H9 (cell line): ENCODE data around the gene ITPR3. TPM values are rescaled to one million over a fixed set of nuclear protein-coding genes. Genes with fewer than 3 reads are reported as not detected.

Experiments used
- DNase-seq: peaks from one replicate; pipeline ENCODE4 v3.0.0-alpha.2; 2017
- H2AFZ ChIP-seq: one replicate; pipeline ENCODE4 v1.6.1; 2013; ENCODE audit warnings: mild to moderate bottlenecking, low read length, control low read depth, moderate library complexity
- H2AK5ac ChIP-seq: 2 replicates; pipeline ENCODE4 v1.6.1; 2013; ENCODE audit warnings: low read length, control low read depth, mixed read lengths; ENCODE audit not compliant: insufficient read length
- H2BK120ac ChIP-seq: one replicate; pipeline ENCODE4 v1.6.1; 2013; ENCODE audit warnings: low read depth, mild to moderate bottlenecking, low read length, control low read depth, inconsistent platforms; ENCODE audit not compliant: poor library complexity, severe bottlenecking
- H2BK12ac ChIP-seq: 2 replicates; pipeline ENCODE4 v1.6.1; 2013; ENCODE audit warnings: low read length, control low read depth, mixed read lengths, low read depth; ENCODE audit not compliant: insufficient read length
- H2BK15ac ChIP-seq: 2 replicates; pipeline ENCODE4 v1.6.1; 2013; ENCODE audit warnings: low read depth, low read length, control low read depth
- H2BK20ac ChIP-seq: one replicate; pipeline ENCODE4 v1.6.1; 2013; ENCODE audit warnings: low read depth, mild to moderate bottlenecking, low read length, control low read depth, inconsistent platforms; ENCODE audit not compliant: poor library complexity, severe bottlenecking
- H2BK5ac ChIP-seq: 2 replicates; pipeline ENCODE4 v1.6.1; 2013; ENCODE audit warnings: low read length, control low read depth, mixed read lengths; ENCODE audit not compliant: insufficient read length
- H3K14ac ChIP-seq: 2 replicates; pipeline ENCODE4 v1.6.1; 2013; ENCODE audit warnings: low read length, control low read depth; ENCODE audit not compliant: insufficient read depth
- H3K18ac ChIP-seq: 2 replicates; pipeline ENCODE4 v1.6.1; 2013; ENCODE audit warnings: low read depth, mild to moderate bottlenecking, mixed read lengths, low read length, control low read depth; ENCODE audit not compliant: insufficient read length
- H3K23ac ChIP-seq: 2 replicates; pipeline ENCODE4 v1.6.1; 2013; ENCODE audit warnings: low read length, control low read depth, mixed read lengths, low read depth; ENCODE audit not compliant: insufficient read length
- H3K23me2 ChIP-seq: 2 replicates; pipeline ENCODE4 v1.6.1; 2013; ENCODE audit warnings: low read depth, mild to moderate bottlenecking, mixed read lengths, low read length, control low read depth; ENCODE audit not compliant: insufficient read length, poor library complexity, severe bottlenecking
- H3K27ac ChIP-seq: 2 replicates; pipeline ENCODE4 v1.5.1; 2013; ENCODE audit warnings: low read length, control low read depth, mixed read lengths, low read depth; ENCODE audit not compliant: insufficient read length
- H3K27me3 ChIP-seq: 2 replicates; pipeline ENCODE4 v1.6.1; 2013; ENCODE audit warnings: low read length, control low read depth, inconsistent platforms; ENCODE audit not compliant: insufficient read depth
- H3K4ac ChIP-seq: 2 replicates; pipeline ENCODE4 v1.6.1; 2013; ENCODE audit warnings: low read depth, mild to moderate bottlenecking, control low read depth, inconsistent platforms, low read length, moderate library complexity
- H3K4me1 ChIP-seq: 2 replicates; pipeline ENCODE4 v1.6.1; 2013; ENCODE audit warnings: low read length, control low read depth, inconsistent platforms; ENCODE audit not compliant: insufficient read depth
- H3K4me2 ChIP-seq: 2 replicates; pipeline ENCODE4 v1.6.1; 2013; ENCODE audit warnings: low read length, control low read depth, mixed read lengths; ENCODE audit not compliant: insufficient read length, insufficient read depth
- H3K56ac ChIP-seq: 2 replicates; pipeline ENCODE4 v1.6.1; 2013; ENCODE audit warnings: low read depth, mild to moderate bottlenecking, mixed read lengths, low read length, control low read depth; ENCODE audit not compliant: insufficient read length
- H3K79me1 ChIP-seq: 2 replicates; pipeline ENCODE4 v1.6.1; 2013; ENCODE audit warnings: low read depth, mild to moderate bottlenecking, moderate library complexity, low read length, control low read depth, inconsistent platforms; ENCODE audit not compliant: insufficient read depth, poor library complexity, severe bottlenecking
- H3K79me2 ChIP-seq: 2 replicates; pipeline ENCODE4 v1.6.1; 2013; ENCODE audit warnings: low read length, control low read depth, inconsistent platforms; ENCODE audit not compliant: insufficient read depth
- H3K9ac ChIP-seq: 2 replicates; pipeline ENCODE4 v1.6.1; 2013; ENCODE audit warnings: low read length, control low read depth, mixed read lengths; ENCODE audit not compliant: insufficient read length; ENCODE audit errors: extremely low read depth
- H3K9me3 ChIP-seq: one replicate; pipeline ENCODE4 v1.6.1; 2013; ENCODE audit warnings: low read depth, low read length, inconsistent platforms; ENCODE audit not compliant: control insufficient read depth
- H3T11ph ChIP-seq: one replicate; pipeline ENCODE4 v1.6.1; 2013; ENCODE audit warnings: mild to moderate bottlenecking, low read length, control low read depth, inconsistent platforms
- H4K20me1 ChIP-seq: one replicate; pipeline ENCODE4 v1.6.1; 2013; ENCODE audit not compliant: control insufficient read depth, insufficient read length, insufficient read depth
- H4K5ac ChIP-seq: 2 replicates; pipeline ENCODE4 v1.6.1; 2013; ENCODE audit warnings: low read depth, mild to moderate bottlenecking, mixed read lengths, low read length, control low read depth; ENCODE audit not compliant: insufficient read length
- H4K8ac ChIP-seq: replicated peaks from 2 replicates; pipeline ENCODE4 v1.6.1; 2013; ENCODE audit warnings: low read length, control low read depth, mixed read lengths, low read depth; ENCODE audit not compliant: insufficient read length
- H4K91ac ChIP-seq: 2 replicates; pipeline ENCODE4 v1.6.1; 2013; ENCODE audit warnings: low read depth, mild to moderate bottlenecking, moderate library complexity, mixed read lengths, low read length, control low read depth; ENCODE audit not compliant: insufficient read length
- H3K27ac Mint-ChIP-seq, 3 experiments: 2 replicates in 2 of 3; 3 replicates in 1 of 3; pipeline ENCODE4 v1.8.0; 2020 to 2021; ENCODE audit warnings: mixed read lengths in 3 of 3, mild to moderate bottlenecking in 1 of 3, moderate library complexity in 1 of 3
- H3K27me3 Mint-ChIP-seq: 2 replicates; pipeline ENCODE4 v1.8.0; 2021; ENCODE audit warnings: low read depth, mild to moderate bottlenecking, moderate library complexity, mixed read lengths
- H3K36me3 Mint-ChIP-seq, 3 experiments: 2 replicates in 2 of 3; 3 replicates in 1 of 3; pipeline ENCODE4 v1.8.0; 2020 to 2021; ENCODE audit warnings: low read depth in 3 of 3, mixed read lengths in 3 of 3; ENCODE audit not compliant: insufficient read depth in 1 of 3
- H3K4me1 Mint-ChIP-seq, 2 experiments: 2 replicates each; pipeline ENCODE4 v1.8.0; 2020; ENCODE audit warnings: mixed read lengths in 2 of 2
- H3K4me3 Mint-ChIP-seq, 2 experiments: 2 replicates in 1 of 2; 3 replicates in 1 of 2; pipeline ENCODE4 v1.8.0; 2020 to 2021; ENCODE audit warnings: mild to moderate bottlenecking in 2 of 2, mixed read lengths in 2 of 2, moderate library complexity in 1 of 2
- H3K9me3 Mint-ChIP-seq, 2 experiments: 2 replicates in 1 of 2; 3 replicates in 1 of 2; pipeline ENCODE4 v1.8.0; 2020; ENCODE audit warnings: mild to moderate bottlenecking in 2 of 2, mixed read lengths in 2 of 2, moderate library complexity in 1 of 2
- WGBS: extraction: QIAGEN DNeasy Blood & Tissue Kit; methylation state at CpG from one replicate; pipeline ENCODE4 v1.1.7; 2013; ENCODE audit warnings: missing lambda C conversion rate, low lambda C conversion rate, mixed read lengths; ENCODE audit not compliant: insufficient read length; ENCODE audit errors: extremely low coverage; 5-methylcytosine and 5-hydroxymethylcytosine counted together
- total RNA-seq: library from RNA; stranded (reverse); gene quantifications from 2 replicates; pipeline ENCODE4 v1.2.1, GENCODE V29; 2021
- TF ChIP-seq, protein P1 (sequence below): fragments of 200-600 bp; sonication (generic); conservative IDR thresholded peaks from 3 replicates; pipeline ENCODE4 v1.8.0; 2021; ENCODE audit warnings: antibody characterized with exemption, mild to moderate bottlenecking

The ITPR3 gene
- total RNA-seq, 1 experiment from 2014 or later, result 40.3 TPM

DNA sequence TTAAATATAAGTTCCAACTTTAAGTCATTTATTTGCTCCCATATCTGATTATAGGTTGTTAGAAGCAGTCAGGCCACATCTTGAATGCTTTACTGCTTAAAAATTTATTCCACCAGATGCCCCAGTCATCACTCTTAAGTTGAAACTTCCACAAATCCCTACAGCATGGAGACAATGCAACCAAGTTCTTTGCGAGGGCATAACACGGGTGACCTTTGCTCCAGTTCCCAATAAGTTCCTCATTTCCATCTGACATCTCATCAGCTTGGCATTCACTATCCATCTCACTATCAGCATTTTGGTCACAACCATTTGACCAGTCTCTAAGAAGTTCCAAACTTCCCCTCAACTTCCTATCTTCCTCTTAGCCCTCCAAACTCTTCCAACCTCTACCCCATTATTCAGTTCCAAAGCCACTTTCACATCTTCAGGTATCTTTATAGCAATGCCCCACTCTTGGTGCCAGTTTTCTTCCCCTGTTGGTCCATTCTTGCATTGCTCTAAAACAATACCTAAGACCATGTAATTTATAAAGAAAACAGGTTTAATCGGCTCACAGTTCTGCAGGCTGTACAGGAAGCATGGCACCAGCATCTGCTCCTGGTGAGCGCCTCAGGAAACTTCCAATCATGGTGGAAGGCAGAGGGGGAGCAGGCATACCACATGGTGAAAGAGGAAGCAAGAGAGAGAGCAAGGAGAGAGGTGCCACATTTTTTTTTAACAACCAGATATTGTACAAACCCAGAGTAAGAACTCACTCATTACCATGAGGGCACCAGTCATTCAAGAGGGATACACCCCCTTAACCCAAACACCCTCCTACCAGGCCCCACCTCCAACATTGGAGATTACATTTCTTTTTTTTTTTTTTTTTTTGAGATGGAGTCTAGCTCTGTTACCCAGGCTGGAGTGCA, 15.9 kb upstream of the ITPR3 start:
- peaks cover 14% of the 10 kb centered on the region for H3K27me3 Mint-ChIP-seq

More for the DNA sequence above, 15.9 kb upstream of the ITPR3 start:
- H3K9me3 Mint-ChIP-seq, result peaks cover 7 to 8% of the 10 kb centered on the region in 2 experiments
- peaks cover 0 to 7% (median 5%) of the 10 kb centered on the region in 3 experiments; a peak in 3 of 7 replicates for H3K36me3 Mint-ChIP-seq
- Histone ChIP-seq H4K5ac (no peak overlapping the region), H3K79me2 (no peaks in the 10 kb centered on the region), H3K27ac (no peak overlapping the region), H2AK5ac (no peak overlapping the region), H3K18ac (no peak overlapping the region), H2BK20ac (no peak overlapping the region), H3K79me1 (no peaks in the 10 kb centered on the region), H2BK15ac (no peak overlapping the region), H2BK12ac (no peak overlapping the region), H2AFZ (no peak overlapping the region), H4K8ac (no peak overlapping the region), H3K23me2 (no peaks in the 10 kb centered on the region), H3K4ac (no peak overlapping the region), H3K14ac (no peak overlapping the region), H4K20me1 (no peaks in the 10 kb centered on the region), H3K4me2 (no peak overlapping the region), H3K4me1 (peaks cover 5% of the 10 kb centered on the region; the same call in 1 of the 2 replicates), H3K56ac (no peak overlapping the region), H3K9ac (no peak overlapping the region), H3K23ac (no peak overlapping the region), H3T11ph (no peak overlapping the region), H3K27me3 (no peaks in the 10 kb centered on the region), H4K91ac (no peak overlapping the region), H3K9me3 (no peaks in the 10 kb centered on the region), H2BK120ac (no peak overlapping the region), H2BK5ac (no peak overlapping the region)
- H3K4me1 Mint-ChIP-seq, result peaks cover 33 to 42% of the 10 kb centered on the region in 2 experiments
- no peak for DNase-seq
- TF ChIP-seq, protein P1, sequence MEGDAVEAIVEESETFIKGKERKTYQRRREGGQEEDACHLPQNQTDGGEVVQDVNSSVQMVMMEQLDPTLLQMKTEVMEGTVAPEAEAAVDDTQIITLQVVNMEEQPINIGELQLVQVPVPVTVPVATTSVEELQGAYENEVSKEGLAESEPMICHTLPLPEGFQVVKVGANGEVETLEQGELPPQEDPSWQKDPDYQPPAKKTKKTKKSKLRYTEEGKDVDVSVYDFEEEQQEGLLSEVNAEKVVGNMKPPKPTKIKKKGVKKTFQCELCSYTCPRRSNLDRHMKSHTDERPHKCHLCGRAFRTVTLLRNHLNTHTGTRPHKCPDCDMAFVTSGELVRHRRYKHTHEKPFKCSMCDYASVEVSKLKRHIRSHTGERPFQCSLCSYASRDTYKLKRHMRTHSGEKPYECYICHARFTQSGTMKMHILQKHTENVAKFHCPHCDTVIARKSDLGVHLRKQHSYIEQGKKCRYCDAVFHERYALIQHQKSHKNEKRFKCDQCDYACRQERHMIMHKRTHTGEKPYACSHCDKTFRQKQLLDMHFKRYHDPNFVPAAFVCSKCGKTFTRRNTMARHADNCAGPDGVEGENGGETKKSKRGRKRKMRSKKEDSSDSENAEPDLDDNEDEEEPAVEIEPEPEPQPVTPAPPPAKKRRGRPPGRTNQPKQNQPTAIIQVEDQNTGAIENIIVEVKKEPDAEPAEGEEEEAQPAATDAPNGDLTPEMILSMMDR, result no peak
- no CpG with 5 or more reads among the region's 4 CpGs for WGBS
- H3K4me3 Mint-ChIP-seq, result no peak overlapping the region
- H3K27ac Mint-ChIP-seq, result no peak overlapping the region; a peak in 1 of 7 replicates
